ENCODE data around the gene RFTN2.

- TF ChIP-seq CTCF (IDR thresholded peaks at IDR 0.05; ENCODE audit: low read length) (no peak), EZH2phosphoT487 (IDR thresholded peaks at IDR 0.05; ENCODE audit: low read length) (no peak), EZH2 (optimal IDR thresholded peaks at IDR 0.05; ENCODE audit: low read depth, low read length) (no peak)
These were observed 6.3 kb downstream of the RFTN2 start for GRCh38 chr2:197669077-197669476.
